CD4-positive, alpha-beta T cell treated with Interferon gamma for 1 hour (primary cell): ENCODE data around the gene GPR84.
A peak's percentile ranks its signal among the peaks of the same experiment; 100 is the strongest.

ENCODE experiments used
- DNase-seq: peaks from one replicate; pipeline ENCODE4 v3.0.0-alpha.2; 2020

Gene GPR84

DNA sequence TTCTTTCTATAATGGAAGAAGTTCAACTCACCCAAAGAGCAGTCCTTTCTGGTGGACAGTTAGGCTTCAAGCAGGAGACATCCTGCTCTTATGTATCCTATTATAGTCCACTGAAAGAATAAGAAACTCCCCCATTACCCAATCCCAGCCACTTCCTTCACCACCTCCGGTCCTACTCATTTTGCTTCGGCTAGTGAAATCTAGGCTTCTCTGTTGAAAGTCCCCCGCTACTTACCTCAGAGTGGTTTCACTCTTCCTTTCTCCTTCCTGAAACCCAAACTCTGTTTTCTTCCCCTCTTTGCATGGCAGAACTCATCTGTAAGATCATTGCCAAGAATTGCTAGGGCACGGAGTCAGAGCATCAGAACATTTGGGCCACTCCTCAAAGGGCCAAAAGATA is at the start of gene GPR84:
GPR84 (minus strand) TSS at position 74 of the 400 bp plus-strand sequence. CDS start 635 bp downstream, outside the sequence.
- peak; percentile 17 for DNase-seq

GRCh38 chr12:54413284-54414190 is 49.3 kb upstream of the GPR84 start:
- peak; percentile 88 for DNase-seq

GRCh38 chr12:54412786-54413185 is 48.5 kb upstream of the GPR84 start:
- no peak for DNase-seq

- no peak for DNase-seq
Measured at GRCh38 chr12:54412348-54412747, 48.1 kb upstream of the GPR84 start.

DNA sequence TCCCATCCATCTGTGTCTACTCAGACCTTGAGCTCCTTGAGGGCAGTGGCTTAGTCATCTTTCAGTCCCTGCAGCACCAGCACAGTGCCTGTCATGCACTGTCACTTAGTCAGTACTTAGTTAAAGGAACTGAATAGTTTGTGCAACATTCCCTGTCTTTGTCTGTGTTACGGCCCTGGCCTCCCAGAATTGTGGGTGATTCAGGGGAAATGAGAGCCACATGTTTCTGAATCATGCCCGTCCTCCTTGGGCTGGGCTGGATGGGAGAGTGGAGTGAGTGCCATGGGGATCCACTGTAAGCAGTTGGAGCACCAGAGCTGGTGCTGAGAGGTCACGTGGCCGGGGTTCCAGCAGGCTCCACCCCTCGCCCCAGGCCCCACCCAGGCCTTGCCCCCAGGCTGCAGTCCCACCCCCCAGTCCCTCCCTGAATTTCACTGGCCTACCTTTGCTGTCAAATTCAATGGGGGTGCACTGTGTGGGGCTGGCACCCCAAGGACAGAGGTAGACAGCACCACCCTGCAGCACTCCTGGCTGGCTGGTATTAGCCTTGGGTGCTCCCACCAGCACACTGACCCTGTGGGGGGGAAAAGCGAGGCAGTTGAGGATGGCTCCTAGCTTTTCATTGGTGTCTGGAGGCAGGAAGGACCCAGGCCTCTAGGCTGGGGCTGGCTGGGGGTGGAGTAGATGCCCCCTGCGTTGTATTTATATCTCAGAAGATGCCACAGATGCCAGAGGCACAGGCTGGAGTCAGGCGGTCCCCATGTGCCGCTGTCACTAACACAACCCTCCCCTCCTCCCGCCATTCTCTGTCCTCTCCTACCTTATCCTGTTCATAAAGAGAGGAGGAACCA is 47.3 kb upstream of the GPR84 start:
- peak; percentile 83 for DNase-seq

DNA sequence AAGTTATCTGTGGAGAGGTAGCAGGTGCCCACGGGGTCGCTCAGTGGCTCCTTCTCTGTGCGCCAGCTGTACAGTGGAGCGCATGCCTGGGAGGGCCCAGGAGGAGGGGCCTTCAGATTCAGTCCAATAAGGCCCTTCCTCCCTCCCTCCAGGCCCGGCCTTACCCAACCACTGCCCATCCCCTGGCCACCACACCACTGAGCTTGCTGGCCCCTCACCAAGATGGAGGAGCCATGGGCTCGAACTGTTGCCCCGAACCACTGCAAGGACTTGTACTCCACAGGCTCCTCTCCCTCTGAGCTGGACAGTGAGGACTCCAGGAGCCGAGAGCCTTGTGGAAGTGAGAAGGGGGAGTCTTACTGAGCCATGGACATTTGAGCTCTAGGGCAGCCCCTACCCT is 45.0 kb upstream of the GPR84 start:
- DNase-seq: no peak

DNA sequence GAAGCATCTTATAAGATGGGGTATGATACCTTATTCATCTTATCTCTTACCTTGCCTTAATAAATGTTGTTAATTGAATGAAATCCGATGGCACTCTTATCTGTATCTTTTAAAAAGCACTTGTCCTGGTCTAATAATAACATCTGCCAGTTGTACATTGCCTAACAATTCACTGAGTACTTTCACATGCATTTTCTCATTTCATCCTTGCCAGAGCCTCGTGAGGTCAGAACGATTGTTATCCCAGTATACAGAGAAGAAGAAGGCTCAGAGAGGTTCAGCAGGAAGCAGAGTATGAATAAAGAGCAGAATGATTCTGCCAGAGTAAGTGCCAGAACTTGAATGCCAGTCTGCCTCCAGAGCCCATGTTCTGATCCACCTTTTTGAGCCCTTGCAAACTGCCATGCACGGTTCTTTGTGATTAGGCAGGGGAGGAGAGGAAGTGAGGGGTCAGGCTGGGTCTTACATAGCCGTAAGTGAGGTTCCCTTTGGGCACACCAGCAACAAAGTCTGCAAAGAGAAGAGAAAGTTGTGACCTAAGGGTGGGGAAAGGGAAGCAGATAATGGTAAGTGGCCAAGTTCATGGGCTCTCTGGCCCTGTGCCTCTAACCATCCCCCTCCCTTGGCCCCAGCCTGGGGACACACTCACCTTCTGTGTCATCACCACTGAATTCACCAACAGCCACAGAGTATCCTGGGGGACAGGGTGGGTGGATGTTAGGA is 43.1 kb upstream of the GPR84 start:
- no peak for DNase-seq

GRCh38 chr12:54405573-54405972 is 41.3 kb upstream of the GPR84 start:
- no peak for DNase-seq

- DNase-seq: no peak
Measured at GRCh38 chr12:54405106-54405505, 40.8 kb upstream of the GPR84 start.

- peak; percentile 36 for DNase-seq
Measured at GRCh38 chr12:54404061-54405004, 40.0 kb upstream of the GPR84 start.

- DNase-seq: no peak
Measured at GRCh38 chr12:54401119-54401518, 36.8 kb upstream of the GPR84 start.

DNA sequence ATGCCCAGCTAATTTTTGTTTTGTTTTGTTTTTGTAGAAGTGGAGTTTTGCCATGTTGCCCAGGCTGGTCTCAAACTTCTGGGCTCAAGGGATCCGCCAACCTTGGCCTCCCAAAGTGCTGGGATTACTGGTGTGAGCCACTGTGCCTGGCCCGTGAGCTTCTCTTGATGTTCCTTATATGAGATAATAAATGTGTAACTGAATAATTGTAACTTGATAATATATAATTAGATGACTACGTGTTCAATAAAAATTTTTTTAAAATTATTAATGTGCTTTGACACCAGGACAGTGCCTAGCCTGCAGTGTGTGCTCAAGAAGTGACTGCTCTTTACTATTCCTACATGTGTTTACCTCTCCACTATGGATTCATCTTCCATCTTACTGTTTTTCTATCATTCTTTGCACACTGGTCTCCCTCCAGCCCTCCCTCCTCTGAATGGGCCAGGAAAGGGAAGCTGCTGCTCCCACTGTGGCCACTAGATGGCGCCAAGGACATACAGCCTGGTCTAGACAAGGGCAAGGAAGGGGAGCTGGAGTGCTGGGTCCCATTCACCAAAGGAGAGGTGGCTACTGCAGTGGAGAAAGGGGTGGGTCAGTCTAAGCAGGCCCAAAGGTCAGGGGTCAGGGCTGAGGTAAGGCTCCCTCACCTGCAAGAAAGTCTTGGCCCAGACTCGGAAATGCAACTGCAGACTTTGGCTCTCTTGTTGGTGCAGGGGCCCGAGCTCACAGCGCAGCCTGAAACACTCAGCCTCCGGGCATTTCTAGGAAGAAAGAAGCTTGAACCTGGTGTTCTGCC is 34.9 kb upstream of the GPR84 start:
- DNase-seq: peak; percentile 82

- no peak for DNase-seq
Measured at GRCh38 chr12:54398218-54398617, 33.9 kb upstream of the GPR84 start.

- DNase-seq: no peak
Measured at GRCh38 chr12:54397157-54397556, 32.9 kb upstream of the GPR84 start.

DNA sequence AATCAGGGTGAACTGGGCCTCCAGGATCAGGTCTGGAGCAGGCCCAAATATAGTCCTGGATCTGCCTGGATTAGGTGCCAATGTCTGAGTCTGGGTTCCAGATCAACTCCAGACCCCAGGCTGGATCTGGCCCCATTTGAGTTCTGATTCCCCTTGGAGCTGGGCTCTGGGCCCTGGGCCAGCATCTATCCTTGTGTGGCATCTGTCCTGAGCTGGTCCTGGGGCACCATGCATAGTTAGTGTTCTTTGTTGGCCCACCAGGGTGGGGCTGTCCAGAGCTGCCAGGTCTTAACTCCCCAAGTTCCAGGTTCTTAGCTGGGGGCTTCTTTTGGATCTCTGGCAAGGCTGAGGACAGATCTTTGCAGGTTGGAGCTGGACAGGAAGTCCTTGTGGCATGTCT is 31.3 kb upstream of the GPR84 start:
- no peak for DNase-seq

DNA sequence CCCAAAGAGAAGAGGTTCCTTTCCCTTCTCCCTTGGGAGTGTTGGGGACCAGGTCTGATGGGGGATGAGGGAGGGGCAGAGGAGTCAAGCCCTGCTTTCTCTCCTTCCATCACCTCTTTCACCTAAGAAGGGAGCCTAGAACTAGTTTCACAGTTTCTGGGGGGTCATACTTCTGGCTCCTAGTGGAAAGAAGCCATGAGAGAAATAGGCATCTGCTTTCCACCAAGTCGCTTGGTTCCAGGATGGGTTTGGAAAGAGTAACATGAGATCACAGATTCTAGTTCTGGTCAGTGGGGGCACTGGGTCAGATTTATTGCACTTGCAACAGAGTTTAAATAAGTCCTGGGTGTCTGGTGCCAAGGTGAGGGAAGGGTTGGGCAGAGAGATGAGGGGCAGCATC is 30.7 kb upstream of the GPR84 start:
- no peak for DNase-seq

DNA sequence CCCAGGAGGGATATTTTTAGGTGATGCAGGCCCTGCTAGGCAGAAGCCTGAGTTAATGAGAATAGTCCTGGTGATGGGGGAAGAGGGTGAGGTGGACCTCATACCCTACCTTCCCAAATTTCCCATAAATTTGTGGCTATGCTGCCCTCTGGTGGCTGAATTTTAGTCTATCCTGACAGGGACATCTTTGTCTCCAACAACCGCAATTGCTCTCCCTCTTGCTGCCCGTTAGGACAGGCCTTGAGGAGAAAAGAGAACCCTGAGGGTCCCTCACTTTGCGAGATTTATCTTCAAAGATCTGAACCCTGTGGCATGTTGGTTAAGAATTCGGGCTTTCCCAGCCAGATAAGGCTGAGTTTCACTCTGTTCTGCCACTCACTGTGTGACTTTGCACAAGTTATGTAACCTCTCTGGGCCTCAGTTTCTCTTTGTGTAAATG is 30.0 kb upstream of the GPR84 start:
- no peak for DNase-seq

DNA sequence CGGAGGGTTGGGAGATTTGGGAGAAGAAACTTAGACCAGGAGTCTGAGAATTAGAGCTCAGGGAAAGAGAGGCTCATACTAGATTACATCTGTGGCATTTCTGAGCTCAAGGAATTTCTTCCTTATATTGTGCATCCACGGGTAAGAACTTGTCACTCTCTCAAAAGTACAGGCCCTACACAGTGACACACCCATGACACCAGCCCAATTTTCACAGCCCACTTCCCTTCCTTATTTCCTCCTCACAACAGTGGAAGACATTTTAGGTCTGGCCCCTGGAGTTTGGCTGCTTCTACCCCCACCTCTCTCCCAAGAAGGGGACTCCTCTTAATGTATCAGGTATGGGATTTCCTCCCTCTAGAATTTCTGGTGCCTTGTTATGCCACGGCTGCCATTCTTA is 29.5 kb upstream of the GPR84 start:
- no peak for DNase-seq

DNA sequence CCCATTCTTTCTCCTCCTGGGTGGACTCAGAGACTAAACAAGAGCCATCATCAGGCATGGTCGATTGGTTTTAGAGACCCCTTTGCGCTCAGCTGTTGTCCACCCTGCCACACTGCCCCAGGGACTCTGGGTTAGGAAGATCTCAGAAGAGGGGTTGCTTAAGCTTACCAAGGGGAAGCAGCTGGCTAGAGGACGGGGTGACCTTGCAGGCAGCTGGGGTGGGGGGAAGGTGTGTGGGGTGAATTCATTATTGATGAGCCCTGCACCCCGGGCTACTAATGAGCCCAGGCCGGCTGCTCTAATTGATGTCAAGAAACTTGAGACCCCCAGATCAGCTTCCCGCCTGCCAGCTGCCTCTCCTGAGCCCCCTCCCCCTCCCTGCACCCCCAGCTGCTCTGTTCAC is 28.9 kb upstream of the GPR84 start:
- DNase-seq: no peak

- no peak for DNase-seq
Measured at GRCh38 chr12:54392485-54393206, 28.4 kb upstream of the GPR84 start.
